CD14-positive monocyte (primary cell): ENCODE data around the gene ZNF32. TPM values are rescaled to one million over a fixed set of nuclear protein-coding genes. Genes with fewer than 3 reads are reported as not detected.

Experiments
- DNase-seq, 3 donors: peaks; one replicate each; pipeline ENCODE4 v3.0.0-alpha.2; 2011 to 2022
- H2AFZ ChIP-seq: 2 replicates; pipeline ENCODE4 v1.6.0; 2012; ENCODE audit warnings: mild to moderate bottlenecking, low read depth, low read length, inconsistent platforms; ENCODE audit not compliant: insufficient read depth, poor library complexity, severe bottlenecking
- H3K27ac ChIP-seq, 2 donors: 1 replicate in 1 of 2; 2 replicates in 1 of 2; pipeline ENCODE4 v1.5.1; 2012 to 2013; ENCODE audit warnings: low read length in 2 of 2, control low read depth in 1 of 2, inconsistent platforms in 1 of 2, low read depth in 1 of 2, mild to moderate bottlenecking in 1 of 2
- H3K27me3 ChIP-seq, 2 donors: one replicate each; pipeline versions ENCODE4 v1.6.0 to v1.6.1; 2011 to 2013; ENCODE audit warnings: low read length in 2 of 2; ENCODE audit not compliant: control insufficient read depth in 2 of 2, insufficient read depth in 2 of 2
- H3K36me3 ChIP-seq, 2 donors: replicated peaks in 1 of 2; 1 replicate in 1 of 2; 2 replicates in 1 of 2; pipeline versions ENCODE4 v1.5.1 to v1.6.1; 2012 to 2013; ENCODE audit warnings: low read length in 2 of 2, control low read depth in 1 of 2, inconsistent platforms in 1 of 2, mild to moderate bottlenecking in 1 of 2; ENCODE audit not compliant: insufficient read depth in 2 of 2, control insufficient read depth in 1 of 2
- H3K4me1 ChIP-seq, 2 donors: 1 replicate in 1 of 2; 2 replicates in 1 of 2; pipeline versions ENCODE4 v1.5.1 to v1.6.1; 2012 to 2013; ENCODE audit warnings: low read length in 2 of 2, control low read depth in 1 of 2, inconsistent platforms in 1 of 2, mild to moderate bottlenecking in 1 of 2, moderate library complexity in 1 of 2; ENCODE audit not compliant: insufficient read depth in 2 of 2, control insufficient read depth in 1 of 2
- H3K4me2 ChIP-seq: replicated peaks from 2 replicates; pipeline ENCODE3; 2012; ENCODE audit warnings: low read length, moderate library complexity, mild to moderate bottlenecking; ENCODE audit not compliant: poor library complexity, severe bottlenecking; ENCODE audit errors: extremely low read depth
- H3K4me3 ChIP-seq, 3 experiments: fragments of 200-600 bp in 1 of 3; sonication (generic) in 1 of 3; replicated peaks in 1 of 3; 1 replicate in 2 of 3; 2 replicates in 1 of 3; pipeline ENCODE4 v1.5.1; 2011 to 2013; ENCODE audit warnings: low read length in 3 of 3, mild to moderate bottlenecking in 3 of 3, control low read depth in 2 of 3, low read depth in 2 of 3, inconsistent platforms in 1 of 3, moderate library complexity in 1 of 3
- H3K79me2 ChIP-seq: 2 replicates; pipeline ENCODE4 v1.6.0; 2012; ENCODE audit warnings: mild to moderate bottlenecking, control low read depth, inconsistent platforms, low read length, moderate library complexity; ENCODE audit not compliant: insufficient read depth
- H3K9ac ChIP-seq: 2 replicates; pipeline ENCODE4 v1.6.0; 2017; ENCODE audit warnings: low read length, mild to moderate bottlenecking; ENCODE audit not compliant: insufficient read depth, poor library complexity, severe bottlenecking
- H3K9me3 ChIP-seq, 2 donors: replicated peaks in 1 of 2; 1 replicate in 1 of 2; 2 replicates in 1 of 2; pipeline versions ENCODE4 v1.5.1 to v1.6.1; 2012 to 2013; ENCODE audit warnings: low read length in 2 of 2, control low read depth in 1 of 2; ENCODE audit not compliant: control insufficient read depth in 1 of 2, insufficient read depth in 1 of 2
- H4K20me1 ChIP-seq: 2 replicates; pipeline ENCODE4 v1.6.0; 2012; ENCODE audit warnings: mild to moderate bottlenecking, low read length, control low read depth, moderate library complexity; ENCODE audit not compliant: insufficient read depth
- H3K27ac Mint-ChIP-seq, 7 donors: one replicate each; pipeline ENCODE4 v1.8.0; 2020; ENCODE audit warnings: mild to moderate bottlenecking in 7 of 7, mixed read lengths in 7 of 7, moderate library complexity in 6 of 7, inconsistent platforms in 2 of 7
- H3K27me3 Mint-ChIP-seq, 3 donors: one replicate each; pipeline ENCODE4 v1.8.0; 2021 to 2022; ENCODE audit warnings: low read depth in 3 of 3, mild to moderate bottlenecking in 3 of 3, mixed read lengths in 3 of 3, moderate library complexity in 3 of 3, inconsistent platforms in 1 of 3
- H3K36me3 Mint-ChIP-seq, 2 donors: one replicate each; pipeline ENCODE4 v1.8.0; 2020; ENCODE audit warnings: mixed read lengths in 2 of 2, inconsistent platforms in 1 of 2, mild to moderate bottlenecking in 1 of 2
- H3K4me1 Mint-ChIP-seq: one replicate; pipeline ENCODE4 v1.8.0; 2020; ENCODE audit warnings: mild to moderate bottlenecking, mixed read lengths
- H3K4me3 Mint-ChIP-seq, 2 donors: one replicate each; pipeline ENCODE4 v1.8.0; 2020; ENCODE audit warnings: mild to moderate bottlenecking in 2 of 2, mixed read lengths in 2 of 2, moderate library complexity in 1 of 2
- H3K9me3 Mint-ChIP-seq, 7 donors: one replicate each; pipeline ENCODE4 v1.8.0; 2020 to 2022; ENCODE audit warnings: mixed read lengths in 7 of 7, mild to moderate bottlenecking in 6 of 7, moderate library complexity in 6 of 7, inconsistent platforms in 2 of 7
- WGBS: methylation state at CpG from one replicate; pipeline ENCODE4 v1.1.5; 2013; ENCODE audit warnings: missing lambda C conversion rate; ENCODE audit not compliant: insufficient coverage; 5-methylcytosine and 5-hydroxymethylcytosine counted together
- intact Hi-C, 2 donors: fragments of 100-400 bp; cut with micrococcal nuclease; formaldehyde crosslinking; loops; one replicate each; pipeline versions ENCODE4 v1.15.0 to v1.15.1; 2023
- polyA plus RNA-seq, 3 donors: library from polyadenylated mRNA; depleted of rRNA in 1 of 3; unstranded in 2 of 3; stranded (reverse) in 1 of 3; fragments of 300-500 nt in 2 of 3; fragments of >200 nt in 1 of 3; fragmentation: Illumina TruSeq in 2 of 3; gene quantifications; 1 replicate in 2 of 3; 2 replicates in 1 of 3; pipeline ENCODE4 v1.2.3, GENCODE V29; 2012 to 2021
- TF ChIP-seq, protein P1 (sequence below): fragments of 200-600 bp; IDR thresholded peaks from one replicate; pipeline ENCODE4 v1.8.0; 2022; ENCODE audit warnings: antibody characterized with exemption, mild to moderate bottlenecking

ZNF32 gene
- polyA plus RNA-seq, 3 donors, result 16.7 to 33.6 (median 33.0) TPM

DNA sequence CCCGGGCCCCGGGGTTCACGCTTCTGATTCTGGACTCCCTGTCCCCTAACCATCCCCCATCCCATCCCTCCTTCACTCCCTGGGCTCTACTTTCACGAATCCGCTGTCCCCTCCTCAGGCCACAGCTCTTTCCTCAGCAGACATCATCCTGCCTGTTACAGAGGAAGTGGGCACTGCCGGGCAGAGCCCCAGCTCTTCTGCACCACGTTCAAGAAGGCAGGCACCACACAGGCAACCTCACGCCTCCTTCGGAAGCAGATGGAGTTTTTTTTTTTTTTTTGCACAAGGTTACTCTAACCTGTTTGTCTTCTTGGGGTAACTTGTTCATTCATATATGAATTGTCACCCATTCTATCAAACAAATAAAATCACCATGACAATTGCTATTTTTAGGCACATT lies 17.9 kb upstream of the ZNF32 start:
- Histone ChIP-seq H4K20me1 (no peaks in the 10 kb centered on the region), H3K4me2 (no peak overlapping the region), H3K4me1 (peaks cover 3 to 8% of the 10 kb centered on the region in 2 donors), H3K36me3 (no peaks in the 10 kb centered on the region), H3K27ac (no peak overlapping the region), H3K27me3 (peaks cover 0 to 20% of the 10 kb centered on the region in 2 donors), H2AFZ (no peak overlapping the region), H3K4me3 (no peak overlapping the region), H3K9ac (no peak overlapping the region), H3K9me3 (no peaks in the 10 kb centered on the region), H3K79me2 (no peaks in the 10 kb centered on the region)
- Mint-ChIP-seq H3K36me3 (no peaks in the 10 kb centered on the region), H3K27ac (no peak overlapping the region), H3K27me3 (peaks cover 14 to 47% (median 25%) of the 10 kb centered on the region in 3 donors), H3K4me1 (peaks cover 4% of the 10 kb centered on the region), H3K4me3 (no peak overlapping the region), H3K9me3 (peaks cover 0 to 7% (median 1%) of the 10 kb centered on the region in 7 donors)
- no peak for DNase-seq
- intact Hi-C loops, result no loop called here
- 46% methylated on average over 6 of the region's 9 CpGs for WGBS
- TF ChIP-seq, protein P1, sequence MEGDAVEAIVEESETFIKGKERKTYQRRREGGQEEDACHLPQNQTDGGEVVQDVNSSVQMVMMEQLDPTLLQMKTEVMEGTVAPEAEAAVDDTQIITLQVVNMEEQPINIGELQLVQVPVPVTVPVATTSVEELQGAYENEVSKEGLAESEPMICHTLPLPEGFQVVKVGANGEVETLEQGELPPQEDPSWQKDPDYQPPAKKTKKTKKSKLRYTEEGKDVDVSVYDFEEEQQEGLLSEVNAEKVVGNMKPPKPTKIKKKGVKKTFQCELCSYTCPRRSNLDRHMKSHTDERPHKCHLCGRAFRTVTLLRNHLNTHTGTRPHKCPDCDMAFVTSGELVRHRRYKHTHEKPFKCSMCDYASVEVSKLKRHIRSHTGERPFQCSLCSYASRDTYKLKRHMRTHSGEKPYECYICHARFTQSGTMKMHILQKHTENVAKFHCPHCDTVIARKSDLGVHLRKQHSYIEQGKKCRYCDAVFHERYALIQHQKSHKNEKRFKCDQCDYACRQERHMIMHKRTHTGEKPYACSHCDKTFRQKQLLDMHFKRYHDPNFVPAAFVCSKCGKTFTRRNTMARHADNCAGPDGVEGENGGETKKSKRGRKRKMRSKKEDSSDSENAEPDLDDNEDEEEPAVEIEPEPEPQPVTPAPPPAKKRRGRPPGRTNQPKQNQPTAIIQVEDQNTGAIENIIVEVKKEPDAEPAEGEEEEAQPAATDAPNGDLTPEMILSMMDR, result no peak

DNA sequence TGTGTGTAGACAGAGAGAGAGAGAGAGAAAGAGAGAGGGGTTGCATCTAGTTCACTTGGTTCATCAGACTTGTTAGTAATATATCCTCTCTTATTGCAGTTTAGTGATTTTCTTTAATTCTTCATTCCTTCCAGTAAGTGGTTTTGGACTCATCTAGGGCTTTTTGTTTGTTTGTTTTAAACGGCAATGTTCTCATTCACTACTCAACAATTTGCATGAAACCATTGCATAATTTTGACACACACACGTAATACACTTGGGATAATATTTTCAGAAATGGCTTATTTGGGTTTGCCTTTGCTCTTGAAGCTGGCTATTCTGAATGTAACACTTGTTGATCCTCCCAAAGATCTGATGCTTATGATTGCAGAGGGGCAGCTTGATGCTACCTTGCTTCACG lies 16.4 kb upstream of the ZNF32 start:
- WGBS, result no CpG with 5 or more reads among the region's 3 CpGs
- Histone ChIP-seq H3K36me3 (no peaks in the 10 kb centered on the region), H3K4me1 (peaks cover 3 to 8% of the 10 kb centered on the region in 2 donors), H3K27me3 (peaks cover 0 to 13% of the 10 kb centered on the region in 2 donors), H3K9ac (no peak overlapping the region), H3K27ac (no peak overlapping the region), H3K79me2 (no peaks in the 10 kb centered on the region), H2AFZ (no peak overlapping the region), H3K4me3 (no peak overlapping the region), H4K20me1 (no peaks in the 10 kb centered on the region), H3K4me2 (no peak overlapping the region), H3K9me3 (no peaks in the 10 kb centered on the region)
- peaks cover 4% of the 10 kb centered on the region for H3K4me1 Mint-ChIP-seq
- no peak overlapping the region for H3K4me3 Mint-ChIP-seq
- DNase-seq, result no peak
- TF ChIP-seq, protein P1, result no peak
- peaks cover 0 to 10% (median 1%) of the 10 kb centered on the region in 7 donors for H3K9me3 Mint-ChIP-seq
- H3K36me3 Mint-ChIP-seq, result no peaks in the 10 kb centered on the region
- H3K27ac Mint-ChIP-seq, result no peak overlapping the region
- intact Hi-C loops, result no loop called here
- H3K27me3 Mint-ChIP-seq, result peaks cover 16 to 40% (median 21%) of the 10 kb centered on the region in 3 donors
